ENCODE measurements around the gene GPR75.
"Not testable (repeated sequence)": the region's sequence is repeated elsewhere in the genome, so short reads cannot be mapped to it uniquely, and the experiment has no call there.

Gene GPR75

DNA sequence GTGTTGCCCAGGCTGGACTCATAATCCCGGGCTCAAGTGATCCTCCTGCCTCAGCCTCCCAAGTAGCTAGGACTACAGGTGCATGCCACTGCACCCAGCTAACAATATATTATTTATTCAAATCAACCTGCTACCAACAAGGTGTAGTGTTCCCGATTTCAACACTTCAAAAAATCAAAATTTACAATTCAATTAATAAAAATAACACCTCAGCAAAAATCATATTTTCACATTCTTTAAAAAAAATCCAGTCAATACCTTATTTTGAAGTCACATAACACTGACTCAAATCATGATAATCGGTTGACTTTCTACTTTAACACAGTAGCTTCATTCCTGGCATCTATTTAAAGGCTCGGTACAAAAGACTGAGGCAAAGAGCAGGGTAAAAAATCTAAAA, 7.2 kb downstream of the GPR75 start:
- no peak for DNase-seq (ENCODE audit: low read depth)

DNA sequence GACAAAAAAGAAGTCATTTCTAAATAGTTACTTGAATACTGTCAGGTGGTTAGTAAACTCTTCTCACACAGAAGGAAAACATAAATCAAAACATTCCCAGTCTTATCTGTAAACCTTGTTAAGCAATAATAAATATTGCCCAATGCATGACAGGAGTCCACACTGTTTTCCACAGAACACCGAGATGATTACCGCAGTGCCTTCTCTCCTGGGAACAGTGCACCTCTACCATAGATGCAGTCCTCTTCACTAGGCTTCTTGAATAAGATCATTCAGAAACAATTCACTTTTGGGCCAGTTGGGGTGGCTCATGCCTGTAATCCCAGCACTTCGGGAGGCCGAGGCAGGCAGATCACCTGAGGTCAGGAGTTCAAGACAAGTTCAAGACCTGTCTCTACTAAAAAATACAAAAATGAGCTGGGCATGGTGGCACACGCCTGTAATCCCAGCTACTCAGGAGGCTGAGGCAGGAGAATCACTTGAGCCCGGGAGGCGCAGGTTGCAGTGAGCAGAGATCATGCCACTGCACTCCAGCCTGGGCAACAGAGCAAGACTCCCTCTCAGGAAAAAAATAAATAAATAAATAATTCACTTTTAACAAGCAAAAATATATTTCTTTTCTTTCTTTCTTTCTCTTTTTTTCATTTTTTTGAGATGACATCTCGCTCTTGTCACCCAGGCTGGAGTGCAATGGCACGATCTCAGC, 8.6 kb downstream of the GPR75 start:
- DNase-seq (ENCODE audit: low read depth), result not testable (repeated sequence)

DNA sequence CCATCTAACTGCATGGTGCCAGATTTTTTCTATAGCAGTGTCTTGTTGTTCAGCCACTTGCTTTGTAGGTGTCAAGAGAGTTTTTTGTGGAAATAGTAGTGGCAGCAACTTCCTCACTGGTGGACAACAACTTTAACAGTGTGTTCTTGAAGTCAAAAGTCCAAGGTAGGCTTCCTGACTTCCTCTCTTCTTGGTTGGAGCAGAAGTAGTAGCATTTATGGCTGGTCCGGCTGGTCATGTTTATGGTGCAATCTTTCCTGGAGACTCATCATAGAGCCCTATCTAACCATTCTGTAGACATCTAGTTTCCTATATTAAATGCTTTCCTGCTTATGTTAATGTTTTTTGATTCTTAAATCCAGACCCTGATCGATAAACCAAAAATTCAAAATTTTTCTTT, 11.7 kb downstream of the GPR75 start:
- DNase-seq (ENCODE audit: low read depth), result no peak

DNA sequence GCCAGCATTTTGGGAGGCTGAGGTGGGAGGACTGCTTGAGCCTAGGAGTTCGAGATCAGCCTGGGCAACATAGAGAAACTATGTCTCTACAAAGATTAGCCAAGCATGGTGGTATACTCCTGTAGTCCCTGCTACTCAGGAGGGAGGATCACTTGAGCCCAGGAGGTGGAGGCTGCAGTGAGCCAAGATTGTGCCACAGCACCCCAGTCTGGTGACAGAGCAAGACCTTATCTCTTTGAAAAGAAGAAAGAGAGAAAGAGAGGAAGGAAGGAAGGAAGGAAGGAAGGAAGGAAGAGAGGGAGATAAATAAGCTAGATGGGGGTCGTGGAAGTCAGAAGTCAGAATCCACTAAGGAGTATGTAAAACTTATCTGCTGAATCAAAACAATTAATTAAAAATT, 16.2 kb downstream of the GPR75 start:
- DNase-seq (ENCODE audit: low read depth), result no peak

DNA sequence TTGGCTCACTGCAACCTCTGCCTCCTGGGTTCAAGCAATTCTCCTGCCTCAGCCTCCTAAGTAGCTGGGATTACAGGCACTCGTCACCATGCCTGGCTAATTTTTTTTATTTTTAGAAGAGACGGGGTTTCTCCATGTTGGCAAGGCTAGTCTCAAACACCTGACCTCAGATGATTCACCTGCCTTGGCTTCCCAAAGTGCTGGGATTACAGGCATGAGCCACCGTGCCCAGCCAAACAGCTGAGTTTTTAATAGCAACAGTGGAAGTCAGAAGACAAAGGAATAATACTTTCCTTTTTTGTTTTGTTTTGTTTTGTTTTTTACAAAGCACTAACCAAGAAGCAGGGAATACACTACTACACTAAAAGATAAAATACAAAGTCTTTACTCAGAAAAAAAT, 16.9 kb downstream of the GPR75 start:
- no peak for DNase-seq (ENCODE audit: low read depth)

DNA sequence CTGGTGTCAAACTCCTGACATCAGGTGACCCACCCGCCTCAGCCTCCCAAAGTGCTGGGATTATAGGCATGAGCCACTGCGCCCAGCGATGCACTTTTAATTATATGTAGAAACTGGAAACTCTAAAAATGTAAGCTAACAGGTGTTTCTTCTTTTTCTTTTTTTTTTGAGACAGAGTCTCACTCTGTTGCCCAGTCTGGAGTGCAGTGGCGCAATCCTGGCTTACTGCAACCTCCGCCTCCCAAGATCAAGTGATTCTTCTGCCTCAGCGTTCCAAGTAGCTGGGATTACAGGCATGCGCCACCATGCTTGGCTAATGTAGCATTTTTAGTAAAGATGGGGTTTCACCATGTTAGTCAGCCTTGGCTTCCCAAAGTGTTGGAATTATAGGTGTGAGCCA, 18.1 kb downstream of the GPR75 start:
- not testable (repeated sequence) for DNase-seq (ENCODE audit: low read depth)

DNA sequence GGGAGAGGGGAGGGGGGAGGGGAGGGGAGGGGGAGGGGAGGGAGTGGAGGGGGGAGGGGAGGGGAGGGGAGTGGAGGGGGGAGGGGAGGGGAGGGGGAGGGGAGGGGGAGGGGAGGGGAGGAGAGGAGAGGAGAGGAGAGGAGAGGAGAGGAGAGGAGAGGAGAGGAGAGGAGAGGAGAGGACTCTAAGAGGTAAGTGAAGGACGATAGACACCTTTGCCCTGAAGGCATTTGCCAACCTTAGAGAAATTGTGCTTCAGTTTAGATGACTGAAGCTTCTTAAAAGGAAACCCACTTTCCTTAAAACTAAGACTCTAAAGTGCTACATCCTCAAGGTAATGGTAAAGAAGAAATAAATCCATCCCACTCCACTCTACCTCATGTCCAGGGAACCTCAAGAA, 19.2 kb downstream of the GPR75 start:
- no peak for DNase-seq (ENCODE audit: low read depth)

DNA sequence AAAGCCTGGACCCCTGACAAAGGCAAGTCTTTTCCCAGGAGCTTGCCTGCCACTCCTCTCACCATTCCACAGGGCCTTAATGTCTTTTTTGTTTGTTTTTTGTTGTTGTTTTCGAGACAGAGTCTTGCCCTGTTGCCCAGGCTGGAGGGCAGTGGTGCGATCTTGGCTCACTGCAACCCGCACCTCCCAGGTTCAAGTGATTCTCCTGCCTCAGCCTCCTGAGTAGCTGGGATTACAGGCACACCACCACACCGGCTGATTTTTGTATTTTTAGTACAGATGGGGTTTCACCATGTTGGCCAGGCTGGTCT, 29.8 kb downstream of the GPR75 start:
- not testable (repeated sequence) for DNase-seq (ENCODE audit: low read depth)

DNA sequence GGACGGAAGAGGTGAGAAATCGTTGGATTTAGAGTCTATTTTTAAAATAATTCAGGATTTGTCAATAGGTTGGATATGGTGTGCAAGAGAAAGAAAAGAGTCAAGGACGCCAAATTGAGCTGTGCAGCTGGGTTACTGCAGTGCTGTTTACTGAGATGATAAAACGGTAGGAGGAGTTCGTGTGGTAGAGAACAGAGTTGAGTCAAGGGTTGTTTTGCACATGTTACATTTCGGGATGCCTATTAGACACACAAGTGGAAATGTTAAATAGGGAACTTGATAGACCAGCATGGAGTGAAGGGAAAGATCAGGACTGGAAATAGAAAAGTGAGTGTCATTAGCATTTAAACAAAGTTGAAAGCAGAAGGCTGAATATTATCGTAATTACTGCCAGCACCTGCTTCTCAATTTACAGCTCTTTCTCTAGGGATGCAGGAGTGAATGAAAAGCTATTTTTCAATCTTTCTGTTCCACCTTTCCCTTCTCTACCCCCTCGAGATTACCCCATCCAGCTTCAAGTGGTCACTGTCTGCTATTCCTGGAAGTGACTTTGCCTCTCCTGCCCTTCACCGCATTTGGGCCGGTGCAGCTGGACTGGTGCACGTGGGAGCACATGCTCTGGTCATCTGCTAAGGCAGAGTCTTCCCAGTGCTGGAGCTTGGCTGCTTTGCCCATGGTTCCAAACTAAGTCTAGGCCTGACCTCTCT, 30.3 kb downstream of the GPR75 start:
- no peak for DNase-seq (ENCODE audit: low read depth)

DNA sequence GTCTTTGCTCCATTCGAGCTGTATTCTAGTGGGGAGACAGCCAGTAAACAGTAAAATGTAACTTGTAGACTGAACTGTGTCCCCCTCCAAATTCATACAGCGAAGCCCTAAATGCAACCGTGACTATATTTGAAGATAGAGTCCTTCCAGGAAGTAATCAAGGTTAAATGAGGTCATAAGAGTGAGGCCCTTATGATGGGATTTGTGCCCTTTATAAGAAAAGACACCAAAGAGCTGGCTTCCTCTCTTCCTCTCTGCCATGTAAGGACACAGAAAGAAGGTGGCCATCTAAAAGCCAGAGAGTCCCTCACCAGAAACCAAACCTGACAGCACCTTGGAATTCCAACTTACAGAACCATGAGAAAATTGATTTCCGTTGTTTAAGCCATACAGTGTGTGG, 31.4 kb downstream of the GPR75 start:
- DNase-seq (ENCODE audit: low read depth), result no peak

DNA sequence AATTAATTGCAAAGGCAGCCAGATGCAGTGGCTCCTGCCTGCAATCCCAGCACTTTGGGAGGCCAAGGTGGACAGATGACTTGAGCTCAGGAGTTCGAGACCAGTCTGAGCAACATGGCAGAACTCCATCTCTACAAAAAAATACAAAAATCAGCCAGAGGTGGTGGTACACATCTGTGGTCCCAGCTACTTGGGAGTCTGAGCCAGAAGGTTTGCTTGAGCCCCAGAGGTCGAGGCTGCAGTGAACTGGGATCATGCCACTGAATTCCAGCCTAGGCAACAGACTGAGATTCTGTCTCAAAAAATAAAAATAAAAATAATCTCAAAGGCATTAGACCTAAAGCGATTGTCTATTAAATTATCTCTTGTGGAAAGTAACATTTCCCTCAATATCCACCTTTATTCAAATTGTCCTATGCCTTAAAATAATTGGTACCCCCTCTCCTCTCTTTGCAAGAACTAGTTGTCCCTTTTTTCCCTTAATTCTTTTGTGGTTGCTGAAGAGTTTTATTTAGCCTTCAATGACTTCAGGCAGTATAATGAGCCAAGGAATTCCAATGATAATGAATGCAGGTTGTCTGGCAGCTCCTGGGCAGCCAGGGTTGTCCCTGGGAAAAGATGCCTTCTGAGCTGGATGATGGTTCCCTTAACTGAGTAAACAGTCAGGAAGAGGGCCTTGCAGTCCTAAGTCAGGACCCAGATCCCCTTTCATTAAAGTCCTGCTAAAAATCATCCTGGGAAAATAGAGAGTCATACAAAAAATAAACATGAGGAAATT, 32.2 kb downstream of the GPR75 start:
- no peak for DNase-seq (ENCODE audit: low read depth)

DNA sequence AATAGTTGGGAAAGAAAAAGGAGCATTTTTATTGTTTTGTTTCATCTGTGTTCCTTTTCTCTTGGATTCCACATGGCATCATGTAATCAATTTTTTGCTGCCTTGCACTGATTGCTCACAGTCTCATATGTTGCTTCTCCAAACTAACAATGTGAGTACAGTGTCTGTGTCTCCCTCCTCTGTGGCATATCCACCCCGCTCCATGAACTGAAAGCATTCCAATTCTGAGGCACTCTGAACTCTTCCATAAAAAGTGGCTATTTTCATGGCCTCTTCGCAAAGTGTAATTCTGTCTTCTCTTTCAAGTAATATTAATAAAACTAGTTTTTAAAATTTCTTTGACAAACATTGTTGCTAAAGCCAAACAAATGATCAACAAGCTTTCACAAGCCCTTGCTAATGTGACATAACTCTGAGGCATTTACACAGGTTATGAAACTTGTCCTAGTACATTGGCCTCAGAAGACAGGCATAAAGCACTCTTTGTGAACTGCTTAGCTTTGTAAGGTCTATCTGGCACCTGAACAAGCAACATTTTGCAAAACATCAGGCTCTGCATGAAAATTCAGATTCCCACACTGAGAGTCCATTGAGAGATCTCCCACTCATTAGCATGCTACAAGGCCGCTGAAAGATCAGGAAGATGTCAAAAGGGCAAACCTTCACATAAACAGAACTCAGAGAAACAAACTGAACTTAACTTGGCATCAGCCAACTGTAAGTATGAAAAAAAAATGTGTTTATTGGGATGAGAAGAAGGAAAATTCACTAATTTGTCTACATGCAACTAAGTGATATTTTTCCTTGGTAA, 33.0 kb downstream of the GPR75 start:
- no peak for DNase-seq (ENCODE audit: low read depth)

DNA sequence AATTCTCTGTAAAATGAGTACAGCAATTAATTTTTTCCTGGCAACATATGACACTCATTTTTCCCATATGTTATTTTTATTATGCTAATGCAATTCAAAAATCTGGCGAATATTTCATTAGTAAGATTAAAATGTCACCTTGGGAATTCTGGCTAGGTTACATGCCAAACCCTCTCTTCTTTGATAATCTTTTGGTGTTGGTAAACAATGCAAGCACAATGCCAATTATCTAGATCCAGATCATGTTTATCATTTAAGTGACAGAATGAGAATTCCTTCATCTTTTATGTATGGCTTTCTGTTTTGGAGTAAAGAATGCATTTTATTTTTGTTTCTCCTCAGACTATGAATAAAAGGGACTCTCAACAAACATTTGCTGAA, 33.7 kb downstream of the GPR75 start:
- DNase-seq (ENCODE audit: low read depth), result no peak

DNA sequence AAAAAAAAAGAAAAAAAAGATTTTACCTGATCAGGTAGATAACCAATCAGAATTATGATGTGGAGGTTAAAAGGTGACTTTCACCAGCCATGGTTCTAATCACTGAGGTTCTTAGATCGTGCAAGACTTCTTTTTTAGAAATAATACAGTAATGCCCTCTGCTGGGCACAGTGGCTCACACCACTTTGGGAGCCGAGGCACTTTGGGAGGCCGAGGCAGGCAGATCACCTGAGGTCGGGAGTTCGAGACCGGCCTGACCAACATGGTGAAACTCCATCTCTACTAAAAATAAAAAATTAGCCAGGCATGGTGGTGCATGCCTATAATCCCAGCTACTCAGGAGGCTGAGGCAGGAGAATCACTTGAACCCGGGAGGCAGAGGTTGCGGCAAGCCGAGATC, 36.1 kb downstream of the GPR75 start:
- not testable (repeated sequence) for DNase-seq (ENCODE audit: low read depth)

DNA sequence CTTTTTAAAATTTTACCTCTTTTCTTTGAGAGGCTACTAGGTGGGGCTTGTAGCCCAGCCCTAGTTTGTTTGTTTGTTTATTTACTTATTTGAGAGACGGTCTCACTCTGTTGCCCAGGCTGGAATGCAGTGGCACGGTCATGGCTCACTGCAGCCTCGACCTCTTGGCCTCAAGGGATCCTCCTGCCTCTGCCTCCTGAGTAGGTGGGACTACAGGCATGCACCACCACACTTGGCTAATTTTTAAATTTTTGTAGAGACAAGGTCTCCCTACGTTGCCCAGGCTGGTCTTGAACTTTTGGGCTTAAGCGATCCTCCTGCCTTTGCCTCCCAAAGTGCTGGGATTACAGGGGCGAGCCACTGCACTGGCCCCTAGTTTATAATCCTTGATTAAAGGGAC, 38.0 kb downstream of the GPR75 start:
- DNase-seq (ENCODE audit: low read depth), result no peak

DNA sequence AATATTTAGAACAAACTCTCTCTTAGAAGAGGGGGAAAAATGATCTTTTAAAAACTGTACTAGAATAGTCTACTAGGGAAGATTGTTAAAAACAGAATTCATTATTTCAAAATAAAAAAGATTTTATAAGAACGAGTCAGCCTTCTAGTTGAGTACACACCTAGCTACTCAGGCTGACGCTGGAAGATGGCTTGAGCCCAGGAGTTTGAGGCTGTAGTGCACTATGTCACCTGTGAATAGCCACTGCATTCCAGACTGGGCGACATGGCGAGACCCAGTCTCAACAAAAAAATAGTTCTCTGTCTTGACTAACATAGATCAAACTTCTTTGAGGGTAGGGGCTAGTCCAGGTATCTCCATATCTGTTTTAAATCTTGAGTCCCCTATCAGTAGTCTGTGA, 39.1 kb downstream of the GPR75 start:
- DNase-seq (ENCODE audit: low read depth), result no peak

DNA sequence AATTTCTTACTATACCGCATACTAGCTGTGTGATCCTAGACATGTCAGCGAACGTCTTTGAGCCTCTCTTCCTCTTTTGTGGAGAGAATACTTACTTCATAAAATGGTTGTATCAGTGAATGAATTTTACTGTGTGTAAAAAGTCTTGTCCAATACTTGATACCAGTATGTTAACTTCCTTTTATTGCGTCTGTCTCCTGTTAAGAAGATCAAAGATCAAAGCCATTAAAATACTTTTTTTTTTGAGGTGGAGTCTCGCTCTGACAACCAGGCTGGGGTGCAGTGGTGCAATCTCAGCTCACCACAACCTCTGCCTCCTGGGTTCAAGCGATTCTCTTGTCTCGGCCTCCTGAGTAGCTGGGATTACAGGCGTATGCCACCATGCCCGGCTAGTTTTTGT, 39.7 kb downstream of the GPR75 start:
- DNase-seq (ENCODE audit: low read depth), result no peak

DNA sequence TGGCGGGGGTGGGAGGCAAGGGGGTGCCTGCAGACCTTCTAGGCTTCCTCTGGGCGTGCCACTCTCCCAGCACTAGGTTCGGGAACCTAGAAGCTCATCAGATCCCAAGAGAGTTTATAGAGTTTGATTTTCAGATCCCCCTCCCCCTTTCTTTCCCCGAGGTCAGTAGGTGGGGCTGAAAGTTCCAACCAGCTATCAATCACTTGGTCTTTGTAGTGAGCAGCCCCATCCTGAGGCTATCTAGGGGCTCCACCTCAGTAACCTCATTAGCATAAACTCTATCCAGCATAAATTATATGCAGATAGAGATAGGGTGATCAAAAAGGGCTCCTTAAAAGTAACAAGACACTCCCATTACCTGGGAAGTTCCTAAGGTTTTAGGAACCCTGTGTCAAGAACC, 40.1 kb downstream of the GPR75 start:
- no peak for DNase-seq (ENCODE audit: low read depth)

DNA sequence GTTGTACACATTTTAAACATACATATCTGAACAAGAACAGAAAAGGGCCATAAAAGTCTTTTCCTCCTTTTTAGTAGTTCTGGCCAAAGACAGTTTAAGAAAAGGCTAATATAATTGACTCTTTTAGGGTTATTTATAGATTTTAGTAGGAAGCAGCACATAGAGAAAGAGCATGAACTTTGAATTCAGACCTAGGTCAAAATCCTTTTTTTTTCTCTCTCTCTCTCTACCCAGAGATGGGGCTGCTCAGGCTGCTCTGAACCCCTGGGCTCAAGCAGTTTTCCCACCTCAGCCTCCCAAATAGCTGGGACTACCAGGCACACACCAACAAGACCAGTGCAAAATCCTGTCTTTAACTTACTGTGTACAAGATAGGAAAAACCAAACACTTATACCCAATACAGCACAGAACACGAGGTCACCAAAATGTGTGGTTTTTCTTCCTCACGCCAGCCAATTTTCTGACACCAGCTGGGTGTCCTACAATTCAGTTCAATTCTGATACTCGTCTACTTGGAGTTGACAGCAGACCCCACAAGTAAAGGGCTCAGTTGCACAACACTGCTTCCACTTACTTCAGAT, 40.8 kb downstream of the GPR75 start:
- no peak for DNase-seq (ENCODE audit: low read depth)

DNA sequence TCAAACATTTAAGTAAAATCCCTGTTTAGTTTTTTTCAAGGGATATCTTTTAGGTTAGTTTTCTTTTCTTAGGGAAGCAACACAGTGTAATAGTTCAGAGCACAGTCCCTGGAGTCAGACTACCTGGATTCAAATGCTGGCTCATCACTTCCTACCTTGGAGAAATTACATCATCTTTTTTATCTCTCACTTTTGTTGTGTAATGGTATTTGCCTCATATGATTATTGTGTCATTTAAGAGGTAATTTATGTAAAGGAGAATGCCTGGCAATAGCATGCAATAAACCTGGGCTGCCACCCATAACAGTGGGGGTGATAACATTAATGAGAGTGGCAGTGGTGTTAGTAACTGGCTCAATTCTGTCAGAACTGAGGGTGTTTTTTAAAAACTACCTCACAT, 46.6 kb downstream of the GPR75 start:
- DNase-seq (ENCODE audit: low read depth), result no peak

DNA sequence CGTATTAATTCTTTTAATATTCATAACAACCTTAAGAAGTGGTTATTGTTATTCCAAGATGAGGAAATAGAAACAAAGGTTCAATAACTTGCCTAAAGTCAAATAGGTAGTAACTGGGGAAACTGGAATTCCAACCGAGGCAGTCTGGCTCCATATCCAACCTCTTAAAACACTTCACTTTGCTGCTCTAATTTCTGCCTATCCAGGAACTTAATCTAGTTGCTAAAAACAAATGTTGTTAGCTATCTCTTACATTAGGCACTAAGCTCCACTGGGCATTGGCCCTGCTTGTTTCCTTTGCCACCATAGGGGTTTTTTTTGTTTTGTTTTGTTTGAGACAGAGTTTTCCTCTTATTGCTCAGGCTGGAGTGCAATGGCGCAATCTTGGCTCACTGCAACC, 48.2 kb downstream of the GPR75 start:
- no peak for DNase-seq (ENCODE audit: low read depth)

All from activated T-helper 9 cell treated with anti-CD3 and anti-CD28 coated beads, Interleukin-2, amount 50 U/mL, for 16 hours (primary cell).